ENCODE data around the gene CTNNA2. TPM values are rescaled to one million over a fixed set of nuclear protein-coding genes. Genes with fewer than 3 reads are reported as not detected.

The CTNNA2 gene
- total and polyA plus RNA-seq, 2 of the 8 experiments (the other 6 are each of a cell fraction or from before 2014, with no cell fraction given) = 3.9 to 9.0 TPM

- FAIRE-seq = no peak
- Histone ChIP-seq H3K4ac (replicated peaks; ENCODE audit: insufficient read length, low read depth, low read length) (no peak overlapping the region), H3K4me3 (ENCODE audit: extremely low read depth in 1 of 4, insufficient read depth in 2 of 4, low read depth in 3 of 4, low read length in 4 of 4) (no peak overlapping the region)
Measured at GRCh38 chr2:80610108-80610507, 1097.3 kb downstream of the CTNNA2 start.

More at GRCh38 chr2:80610108-80610507, 1097.3 kb downstream of the CTNNA2 start:
- Histone ChIP-seq H2BK120ac (replicated peaks; ENCODE audit: low read depth, low read length) (no peak overlapping the region), H3K9ac (replicated peaks in 1 of 4; ENCODE audit: extremely low read depth in 1 of 4, low read depth in 3 of 4, low read length in 3 of 4) (no peak overlapping the region), H4K5ac (ENCODE audit: insufficient read length, low read depth, low read length) (no peak overlapping the region), H3K23me2 (ENCODE audit: low read depth, low read length) (no peaks in the 10 kb centered on the region), H3K27ac (ENCODE audit: low read depth, low read length) (no peak overlapping the region), H3K4me1 (replicated peaks in 1 of 4; ENCODE audit: control insufficient read depth in 3 of 4, insufficient read depth in 4 of 4, low read length in 3 of 4) (no peaks in the 10 kb centered on the region), H3K36me3 (ENCODE audit: control insufficient read depth in 2 of 4, insufficient read depth in 4 of 4, low read length in 3 of 4) (no peaks in the 10 kb centered on the region), H3K27me3 (replicated peaks in 1 of 4; ENCODE audit: control insufficient read depth in 3 of 4, extremely low read depth in 1 of 4, insufficient read depth in 3 of 4, low read length in 3 of 4) (no peaks in the 10 kb centered on the region), H3K14ac (ENCODE audit: insufficient read length) (no peak overlapping the region), H2BK5ac (ENCODE audit: low read depth, low read length) (no peak overlapping the region), H3K79me1 (ENCODE audit: low read depth, low read length) (no peaks in the 10 kb centered on the region), H3K4me2 (ENCODE audit: insufficient read depth in 1 of 2, low read depth in 2 of 2, low read length in 2 of 2) (no peak overlapping the region), H2AFZ (ENCODE audit: low read length) (no peak overlapping the region), H3K18ac (ENCODE audit: extremely low read depth, low read length) (no peak overlapping the region), H3K23ac (ENCODE audit: insufficient read length) (no peak overlapping the region), H2BK12ac (ENCODE audit: low read depth, low read length) (no peak overlapping the region), H4K20me1 (replicated peaks in 1 of 2; ENCODE audit: control insufficient read depth in 1 of 2, insufficient read depth in 2 of 2, low read length in 2 of 2) (no peaks in the 10 kb centered on the region), H2AK5ac (ENCODE audit: low read depth, low read length) (no peak overlapping the region), H2BK15ac (ENCODE audit: low read length) (no peak overlapping the region), H3K56ac (replicated peaks; ENCODE audit: insufficient read length, low read depth, low read length) (no peak overlapping the region), H3K9me3 (ENCODE audit: insufficient read depth in 2 of 2, low read depth in 1 of 2, low read length in 1 of 2) (no peaks in the 10 kb centered on the region), H4K8ac (ENCODE audit: extremely low read depth, insufficient read depth, low read length) (no peak overlapping the region), H3K79me2 (ENCODE audit: control insufficient read depth in 1 of 2, insufficient read depth in 2 of 2, low read length in 2 of 2) (no peaks in the 10 kb centered on the region), H4K91ac (replicated peaks; ENCODE audit: insufficient read length, low read length) (no peak overlapping the region), H2BK20ac (ENCODE audit: low read length) (no peak overlapping the region)
- no peak for DNase-seq (ENCODE audit: low read depth in 1 of 2, low spot score in 2 of 2)
- POLR2A ChIA-PET (ENCODE audit: partially characterized antibody) = no interaction called here
- TF ChIP-seq JUND (IDR thresholded peaks at IDR 0.05; ENCODE audit: low read length) = no peak
- no peak for TF ChIP-seq EZH2 (IDR thresholded peaks at IDR 0.05; ENCODE audit: low read depth, low read length, severe bottlenecking)
- peak; percentile 40; the same call in 1 of the 2 replicates for TF ChIP-seq MAFK (IDR thresholded peaks at IDR 0.05; ENCODE audit: low read depth, low read length)
- TF ChIP-seq YY1 (IDR thresholded peaks at IDR 0.05; ENCODE audit: low read depth, low read length) = no peak
- TF ChIP-seq SAP30 (IDR thresholded peaks at IDR 0.05; ENCODE audit: insufficient read depth, insufficient replicate concordance, low read length) = no peak
- CTCF ChIA-PET (ENCODE audit: partially characterized antibody) = no interaction called here

Data from H1 (cell line).